Activated naive CD8-positive, alpha-beta T cell treated with anti-CD3 and anti-CD28 coated beads, Interleukin-2, amount 50 U/mL, for 24 hours (primary cell): Measurements from ENCODE around the gene ACOT7.
"Not testable (repeated sequence)": the region's sequence is repeated elsewhere in the genome, so short reads cannot be mapped to it uniquely, and the experiment has no call there.

Experiments
- ATAC-seq: fragments of 150-1000 bp; cut with Tn5 transposase; one replicate; pipeline ENCODE4 v1.10.0; 2021
- DNase-seq: peaks from one replicate; pipeline ENCODE4 v3.0.0; 2021
- H3K27ac Mint-ChIP-seq: one replicate; pipeline ENCODE4 v1.8.0; 2021; ENCODE audit warnings: mild to moderate bottlenecking, mixed read lengths
- H3K27me3 Mint-ChIP-seq: one replicate; pipeline ENCODE4 v1.8.0; 2021; ENCODE audit warnings: mixed read lengths
- H3K36me3 Mint-ChIP-seq: one replicate; pipeline ENCODE4 v1.8.0; 2021; ENCODE audit warnings: low read depth, mixed read lengths
- H3K4me1 Mint-ChIP-seq: one replicate; pipeline ENCODE4 v1.8.0; 2021; ENCODE audit warnings: mixed read lengths
- H3K4me3 Mint-ChIP-seq: one replicate; pipeline ENCODE4 v1.8.0; 2021; ENCODE audit warnings: mild to moderate bottlenecking, moderate library complexity, mixed read lengths
- H3K9me3 Mint-ChIP-seq: one replicate; pipeline ENCODE4 v1.8.0; 2021; ENCODE audit warnings: mixed read lengths

ACOT7 gene

GRCh38 chr1:6393400-6394187 is at the start of gene ACOT7:
TSS of gene ACOT7 (minus strand) at chr1:6393767. CDS start at chr1:6393399, 368 bp downstream.
- ATAC-seq (peak; percentile 88), DNase-seq (peak; percentile 93)
- no peaks in the 10 kb centered on the region for H3K27me3 Mint-ChIP-seq
- no peaks in the 10 kb centered on the region for H3K36me3 Mint-ChIP-seq
- H3K9me3 Mint-ChIP-seq = no peaks in the 10 kb centered on the region
- peak within 1 kb of the TSS; percentile 94 for H3K27ac Mint-ChIP-seq
- H3K4me1 Mint-ChIP-seq = peaks cover 26% of the 10 kb centered on the region
- peak within 1 kb of the TSS; percentile 84 for H3K4me3 Mint-ChIP-seq

GRCh38 chr1:6441586-6441985 is 48.0 kb upstream of the ACOT7 start:
- no peaks in the 10 kb centered on the region for H3K36me3 Mint-ChIP-seq
- DNase-seq (no peak), ATAC-seq (no peak)
- H3K27ac Mint-ChIP-seq = no peak overlapping the region
- H3K27me3 Mint-ChIP-seq = peaks cover 47% of the 10 kb centered on the region
- peaks cover 7% of the 10 kb centered on the region for H3K4me1 Mint-ChIP-seq
- H3K9me3 Mint-ChIP-seq = no peaks in the 10 kb centered on the region
- no peak overlapping the region for H3K4me3 Mint-ChIP-seq

GRCh38 chr1:6440198-6441126 is 46.9 kb upstream of the ACOT7 start:
- H3K36me3 Mint-ChIP-seq = no peaks in the 10 kb centered on the region
- peak; percentile 77 for DNase-seq
- H3K27me3 Mint-ChIP-seq = peaks cover 40% of the 10 kb centered on the region
- peaks cover 7% of the 10 kb centered on the region for H3K4me1 Mint-ChIP-seq
- H3K27ac Mint-ChIP-seq = no peak overlapping the region
- peak; percentile 76 for ATAC-seq
- H3K4me3 Mint-ChIP-seq = no peak overlapping the region
- no peaks in the 10 kb centered on the region for H3K9me3 Mint-ChIP-seq

GRCh38 chr1:6438047-6438525 is 44.5 kb upstream of the ACOT7 start:
- no peaks in the 10 kb centered on the region for H3K9me3 Mint-ChIP-seq
- H3K4me3 Mint-ChIP-seq = no peak overlapping the region
- H3K36me3 Mint-ChIP-seq = no peaks in the 10 kb centered on the region
- ATAC-seq = peak; percentile 63
- peak; percentile 73 for DNase-seq
- H3K4me1 Mint-ChIP-seq = peaks cover 7% of the 10 kb centered on the region
- no peak overlapping the region for H3K27ac Mint-ChIP-seq
- peaks cover 37% of the 10 kb centered on the region for H3K27me3 Mint-ChIP-seq

- H3K9me3 Mint-ChIP-seq, H3K4me1 Mint-ChIP-seq, H3K36me3 Mint-ChIP-seq, H3K27ac Mint-ChIP-seq, DNase-seq, H3K4me3 Mint-ChIP-seq, ATAC-seq: not testable (repeated sequence)
- H3K27me3 Mint-ChIP-seq = peaks cover 36% of the 10 kb centered on the region
Measured at GRCh38 chr1:6437012-6437700, 43.6 kb upstream of the ACOT7 start.

GRCh38 chr1:6436277-6436676 is 42.7 kb upstream of the ACOT7 start:
- not testable (repeated sequence) for DNase-seq, H3K9me3 Mint-ChIP-seq, H3K36me3 Mint-ChIP-seq, ATAC-seq, H3K4me3 Mint-ChIP-seq, H3K4me1 Mint-ChIP-seq, H3K27ac Mint-ChIP-seq
- H3K27me3 Mint-ChIP-seq = peaks cover 28% of the 10 kb centered on the region

GRCh38 chr1:6435547-6435946 is 42.0 kb upstream of the ACOT7 start:
- H3K36me3 Mint-ChIP-seq = no peaks in the 10 kb centered on the region
- H3K27ac Mint-ChIP-seq = no peak overlapping the region
- peaks cover 26% of the 10 kb centered on the region for H3K27me3 Mint-ChIP-seq
- H3K9me3 Mint-ChIP-seq = no peaks in the 10 kb centered on the region
- ATAC-seq (no peak), DNase-seq (no peak)
- no peak overlapping the region for H3K4me3 Mint-ChIP-seq
- peaks cover 5% of the 10 kb centered on the region for H3K4me1 Mint-ChIP-seq

- Mint-ChIP-seq H3K4me3 (no peak overlapping the region), H3K4me1 (peaks cover 5% of the 10 kb centered on the region), H3K36me3 (no peaks in the 10 kb centered on the region), H3K27me3 (peaks cover 29% of the 10 kb centered on the region), H3K9me3 (no peaks in the 10 kb centered on the region), H3K27ac (no peak overlapping the region)
- no peak for ATAC-seq
- DNase-seq = no peak
Measured at GRCh38 chr1:6435129-6435528, 41.6 kb upstream of the ACOT7 start.

GRCh38 chr1:6434186-6434585 is 40.6 kb upstream of the ACOT7 start:
- H3K4me1 Mint-ChIP-seq = peaks cover 2% of the 10 kb centered on the region
- peaks cover 28% of the 10 kb centered on the region for H3K27me3 Mint-ChIP-seq
- no peaks in the 10 kb centered on the region for H3K9me3 Mint-ChIP-seq
- DNase-seq = no peak
- no peak for ATAC-seq
- no peaks in the 10 kb centered on the region for H3K36me3 Mint-ChIP-seq
- no peak overlapping the region for H3K27ac Mint-ChIP-seq
- H3K4me3 Mint-ChIP-seq = no peak overlapping the region

- H3K27me3 Mint-ChIP-seq = peaks cover 19% of the 10 kb centered on the region
- H3K36me3 Mint-ChIP-seq, H3K4me1 Mint-ChIP-seq, H3K4me3 Mint-ChIP-seq, ATAC-seq, DNase-seq, H3K27ac Mint-ChIP-seq, H3K9me3 Mint-ChIP-seq: not testable (repeated sequence)
Measured at GRCh38 chr1:6431645-6432579, 38.3 kb upstream of the ACOT7 start.

- ATAC-seq, H3K4me1 Mint-ChIP-seq, DNase-seq, H3K36me3 Mint-ChIP-seq, H3K27ac Mint-ChIP-seq, H3K4me3 Mint-ChIP-seq, H3K9me3 Mint-ChIP-seq: not testable (repeated sequence)
- peaks cover 27% of the 10 kb centered on the region for H3K27me3 Mint-ChIP-seq
Measured at GRCh38 chr1:6429660-6430411, 36.3 kb upstream of the ACOT7 start.

- not testable (repeated sequence) for DNase-seq, H3K36me3 Mint-ChIP-seq, H3K9me3 Mint-ChIP-seq, H3K4me1 Mint-ChIP-seq, H3K4me3 Mint-ChIP-seq, ATAC-seq, H3K27ac Mint-ChIP-seq
- peaks cover 34% of the 10 kb centered on the region for H3K27me3 Mint-ChIP-seq
Measured at GRCh38 chr1:6428453-6428852, 34.9 kb upstream of the ACOT7 start.
